ENCODE results near the gene BCLAF3.

BCLAF3 gene

DNA sequence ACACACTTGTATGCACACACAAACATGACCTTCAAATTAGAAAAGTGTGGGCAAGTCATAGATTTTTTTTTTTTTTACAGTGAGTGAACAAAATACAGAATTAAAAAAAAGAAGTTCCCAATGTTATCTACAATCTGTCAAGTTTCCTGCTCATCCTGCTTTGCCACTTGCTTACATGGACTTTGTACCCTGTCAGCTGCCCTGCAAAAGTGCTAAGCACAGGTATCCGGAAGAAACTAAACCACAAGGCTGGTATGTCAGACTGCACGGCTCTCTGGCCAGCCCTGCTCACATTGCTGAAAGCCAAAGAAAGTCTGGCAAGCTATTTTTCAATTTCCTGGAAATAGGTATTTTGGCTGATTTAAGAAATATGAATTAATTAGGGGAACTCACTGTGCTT lies 38.9 kb upstream of the BCLAF3 start:
- Histone ChIP-seq H3K4me1 (ENCODE audit: low read depth, poor library complexity, severe bottlenecking) (peaks cover 26% of the 10 kb centered on the region), H3K4me2 (peak overlapping the region; percentile 88), H3K27me3 (ENCODE audit: insufficient read depth, low read depth) (no peaks in the 10 kb centered on the region), H4K20me1 (ENCODE audit: insufficient read depth) (no peaks in the 10 kb centered on the region), H3K36me3 (ENCODE audit: insufficient read depth) (no peaks in the 10 kb centered on the region), H3K4me3 (IDR thresholded peaks at IDR 0.05; ENCODE audit: insufficient read depth, low read depth, low read length) (no peak overlapping the region), H3K9ac (no peak overlapping the region), H3K79me2 (ENCODE audit: insufficient read depth, low read depth) (no peaks in the 10 kb centered on the region), H3K27ac (peak overlapping the region; percentile 58), H2AFZ (ENCODE audit: low read depth) (peak overlapping the region; percentile 49; the same call in 1 of the 2 replicates)
- no peak for TF ChIP-seq CTCF (conservative IDR thresholded peaks at IDR 0.05; ENCODE audit: low read depth, low read length)

DNA sequence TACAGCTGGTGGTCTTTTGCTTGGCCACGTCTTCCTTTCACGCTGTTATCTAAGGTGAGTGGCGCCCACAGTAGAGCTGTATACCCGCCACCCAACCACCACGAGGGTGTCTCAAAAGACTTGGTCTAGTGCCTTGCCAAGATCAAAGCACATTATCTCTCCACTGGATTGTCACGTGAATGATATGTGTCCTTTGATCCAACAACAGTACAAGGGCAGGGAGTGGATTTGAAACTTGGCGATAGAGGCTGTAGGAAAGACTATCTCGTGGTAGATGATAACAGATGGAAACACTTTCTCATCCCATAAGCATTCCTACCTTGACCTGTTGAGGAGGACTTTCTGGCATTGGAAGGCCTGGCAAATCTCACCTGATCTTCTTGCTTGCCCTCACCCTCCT lies 37.7 kb upstream of the BCLAF3 start:
- no peak for TF ChIP-seq CTCF (conservative IDR thresholded peaks at IDR 0.05; ENCODE audit: low read depth, low read length)
- H3K4me2 ChIP-seq: no peak overlapping the region
- H3K27ac ChIP-seq: no peak overlapping the region
- peaks cover 26% of the 10 kb centered on the region for H3K4me1 ChIP-seq (ENCODE audit: low read depth, poor library complexity, severe bottlenecking)
- H3K27me3 ChIP-seq (ENCODE audit: insufficient read depth, low read depth): no peaks in the 10 kb centered on the region
- H3K9ac ChIP-seq: no peak overlapping the region
- H3K79me2 ChIP-seq (ENCODE audit: insufficient read depth, low read depth): no peaks in the 10 kb centered on the region
- H4K20me1 ChIP-seq (ENCODE audit: insufficient read depth): no peaks in the 10 kb centered on the region
- no peak overlapping the region for H2AFZ ChIP-seq (ENCODE audit: low read depth)
- H3K36me3 ChIP-seq (ENCODE audit: insufficient read depth): no peaks in the 10 kb centered on the region
- no peak overlapping the region for H3K4me3 ChIP-seq (IDR thresholded peaks at IDR 0.05; ENCODE audit: insufficient read depth, low read depth, low read length)

DNA sequence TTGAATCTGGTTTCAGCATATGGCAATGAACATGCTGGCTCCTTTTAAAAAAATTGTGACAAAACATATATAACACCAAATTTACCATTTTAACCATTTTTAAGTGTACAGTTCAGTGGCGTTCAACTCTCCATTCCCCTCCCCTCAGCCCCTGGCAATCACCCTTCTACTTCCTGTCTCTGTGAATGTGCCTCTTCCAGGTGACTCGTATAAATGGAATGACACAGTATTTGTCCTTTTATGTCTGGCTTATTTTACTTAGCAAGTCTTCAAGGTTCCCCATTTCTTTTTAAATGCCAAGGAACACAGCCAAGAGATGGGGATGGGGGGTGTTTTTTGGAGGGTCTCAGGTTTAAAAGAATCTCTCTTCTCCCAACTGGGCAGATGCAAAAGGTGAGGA lies 35.4 kb upstream of the BCLAF3 start:
- no peaks in the 10 kb centered on the region for H3K79me2 ChIP-seq (ENCODE audit: insufficient read depth, low read depth)
- no peak for TF ChIP-seq CTCF (conservative IDR thresholded peaks at IDR 0.05; ENCODE audit: low read depth, low read length)
- H3K4me1 ChIP-seq (ENCODE audit: low read depth, poor library complexity, severe bottlenecking): peaks cover 26% of the 10 kb centered on the region
- no peak overlapping the region for H2AFZ ChIP-seq (ENCODE audit: low read depth)
- H4K20me1 ChIP-seq (ENCODE audit: insufficient read depth): no peaks in the 10 kb centered on the region
- H3K27ac ChIP-seq: no peak overlapping the region
- no peak overlapping the region for H3K4me3 ChIP-seq (IDR thresholded peaks at IDR 0.05; ENCODE audit: insufficient read depth, low read depth, low read length)
- H3K4me2 ChIP-seq: no peak overlapping the region
- H3K9ac ChIP-seq: no peak overlapping the region
- H3K27me3 ChIP-seq (ENCODE audit: insufficient read depth, low read depth): no peaks in the 10 kb centered on the region
- H3K36me3 ChIP-seq (ENCODE audit: insufficient read depth): no peaks in the 10 kb centered on the region

DNA sequence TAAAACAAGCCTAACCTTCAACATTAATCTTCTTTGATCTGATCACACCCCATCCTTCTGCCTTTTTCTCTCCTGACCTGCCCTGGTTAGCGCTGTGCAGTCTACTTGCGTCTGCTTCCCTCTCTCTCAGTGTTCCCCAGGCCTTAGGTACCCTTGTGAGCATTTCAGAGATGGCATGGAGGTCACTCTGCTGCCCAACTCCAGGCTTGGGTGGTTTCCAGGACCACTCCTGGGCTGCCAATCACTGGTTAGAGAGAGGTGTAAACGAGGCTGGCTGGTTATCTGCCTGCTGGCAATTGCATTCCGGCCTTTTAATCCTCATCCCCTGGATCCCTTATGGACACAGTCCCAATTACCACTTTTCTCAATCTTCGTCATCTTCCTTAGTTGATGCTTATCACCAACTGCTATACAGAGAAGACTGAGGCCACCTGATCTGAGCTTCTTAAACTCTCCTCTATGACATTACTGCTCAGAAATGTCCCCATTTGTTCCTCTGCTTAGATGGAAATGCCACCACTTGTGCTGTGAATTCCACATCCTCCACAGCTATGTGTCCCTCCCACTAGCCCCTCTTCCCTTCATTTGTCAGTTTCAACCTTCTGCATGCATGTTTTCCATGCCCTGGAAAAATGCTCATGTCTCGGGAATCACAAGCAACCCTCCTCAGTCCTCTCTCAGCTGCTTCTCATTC lies 29.0 kb upstream of the BCLAF3 start:
- Histone ChIP-seq H3K4me3 (IDR thresholded peaks at IDR 0.05; ENCODE audit: insufficient read depth, low read depth, low read length) (no peak overlapping the region), H2AFZ (ENCODE audit: low read depth) (no peak overlapping the region), H3K79me2 (ENCODE audit: insufficient read depth, low read depth) (no peaks in the 10 kb centered on the region), H3K4me2 (no peak overlapping the region), H3K36me3 (ENCODE audit: insufficient read depth) (no peaks in the 10 kb centered on the region), H4K20me1 (ENCODE audit: insufficient read depth) (no peaks in the 10 kb centered on the region), H3K9ac (no peak overlapping the region), H3K4me1 (ENCODE audit: low read depth, poor library complexity, severe bottlenecking) (no peaks in the 10 kb centered on the region), H3K27me3 (ENCODE audit: insufficient read depth, low read depth) (no peaks in the 10 kb centered on the region), H3K27ac (no peak overlapping the region)
- TF ChIP-seq CTCF (conservative IDR thresholded peaks at IDR 0.05; ENCODE audit: low read depth, low read length): no peak

Measured in KMS-11 (cell line).